Fibroblast of skin of left biceps (primary cell): ENCODE measurements around the gene TNP2.

Experiments
- DNase-seq, 2 experiments: peaks; one replicate each; pipeline ENCODE4 v3.0.0-alpha.2; 2013; ENCODE audit warnings: low read depth in 2 of 2

The TNP2 gene

DNA sequence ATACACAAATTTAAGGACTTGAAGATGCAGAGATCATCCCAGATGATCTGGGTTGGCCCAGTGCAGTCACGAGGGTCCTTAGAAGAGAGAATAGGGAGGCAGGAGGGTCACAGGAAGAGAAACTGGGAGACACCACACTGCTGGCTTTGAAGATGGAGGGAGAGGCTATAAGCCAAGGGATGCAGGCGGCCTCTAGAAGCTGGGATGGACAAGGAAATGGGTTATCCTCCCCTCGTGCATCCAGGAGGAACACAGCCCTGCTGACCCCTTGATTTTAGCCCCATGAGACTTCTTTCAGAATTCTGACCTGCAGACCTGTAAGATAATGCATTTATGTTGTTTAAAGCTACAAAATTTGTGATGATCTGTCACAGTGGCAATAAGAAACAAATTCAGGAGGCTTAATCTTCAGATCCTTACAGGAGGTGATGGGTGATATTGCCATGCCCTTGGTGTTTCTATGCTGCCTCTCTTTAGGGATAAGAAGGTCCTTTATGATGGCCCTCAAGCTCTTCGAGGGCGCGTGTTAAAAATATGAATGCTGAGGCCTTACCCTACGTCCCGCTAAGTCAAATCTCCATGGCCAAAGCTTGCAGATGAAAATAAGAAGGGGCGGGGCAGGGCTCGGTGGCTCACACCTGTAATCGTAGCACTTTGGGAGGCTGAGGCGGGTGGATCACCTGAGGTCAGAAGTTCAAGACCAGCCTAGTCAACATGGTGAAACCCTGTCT lies 8.6 kb upstream of the TNP2 start:
- no peak for DNase-seq

DNA sequence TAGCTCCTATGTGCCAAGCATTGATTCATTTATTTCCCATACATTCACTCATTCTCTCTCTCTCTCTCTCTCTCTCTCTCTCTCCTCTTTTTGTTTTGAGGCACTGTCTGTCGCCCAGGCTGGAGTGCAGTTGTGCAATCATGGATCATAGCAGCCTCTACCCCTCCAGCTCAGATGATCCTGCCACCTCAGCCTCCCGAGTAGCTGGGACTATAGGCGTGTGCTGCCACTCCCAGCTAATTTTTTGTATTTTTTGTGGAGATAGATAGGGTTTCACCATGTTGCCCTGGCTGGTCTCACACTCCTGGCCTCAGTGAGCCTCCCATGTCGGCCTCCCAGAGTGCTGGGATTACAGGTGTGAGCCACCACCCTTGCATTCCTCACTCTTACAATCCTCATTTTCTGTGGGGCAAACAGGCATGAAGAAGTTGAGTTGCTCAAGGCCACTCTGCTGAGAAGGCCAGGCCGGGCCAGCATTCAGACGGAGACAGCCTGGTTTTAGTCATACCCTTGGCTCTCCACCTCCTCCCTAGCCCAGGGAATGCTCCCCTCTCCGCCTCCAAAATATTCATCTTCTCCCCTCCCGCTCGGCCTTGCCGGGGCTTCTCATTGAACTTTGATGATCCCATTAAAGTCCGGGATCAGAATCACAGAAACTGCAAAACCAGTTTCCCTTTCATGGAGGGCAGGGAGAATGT lies 7.9 kb upstream of the TNP2 start:
- DNase-seq, result no peak

- DNase-seq, result no peak
These were observed 7.2 kb upstream of the TNP2 start, which contains the start of gene PRM2 for GRCh38 chr16:11276143-11276895. Gene PRM2, minus strand, starts transcription at chr16:11276480. Its CDS starts 110 bp downstream, at chr16:11276370.

- no peak for DNase-seq
These were observed 5.8 kb upstream of the TNP2 start for GRCh38 chr16:11274964-11275363.

DNA sequence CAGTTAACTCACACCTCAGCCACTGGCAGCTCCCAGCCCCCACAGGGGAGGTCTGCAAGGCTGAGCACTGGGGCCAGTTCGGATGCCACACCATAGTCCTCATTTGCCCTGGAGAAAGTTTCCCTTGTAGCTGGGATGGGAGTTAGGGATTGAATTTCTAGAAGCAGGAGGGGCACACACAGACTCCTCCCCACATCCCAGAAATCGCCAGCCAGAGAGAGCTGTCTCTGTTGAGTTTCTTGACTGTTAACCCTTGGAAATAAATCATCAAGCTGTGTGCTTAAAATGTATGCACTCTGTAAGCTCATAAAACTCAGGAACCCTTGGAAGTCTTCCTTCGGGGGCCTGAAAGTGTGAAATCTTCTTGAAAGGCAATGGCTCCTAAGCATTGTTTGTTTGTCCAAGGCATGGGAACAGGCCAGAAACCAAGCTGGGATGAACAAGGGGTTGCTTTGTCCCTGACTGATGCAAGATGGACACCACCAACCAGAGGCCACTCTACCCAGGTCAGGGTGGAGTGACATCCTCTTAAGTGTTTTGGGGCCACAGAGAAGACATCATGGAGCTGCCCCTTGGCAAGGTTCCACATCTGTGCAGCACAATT lies 4.7 kb upstream of the TNP2 start:
- no peak for DNase-seq

DNA sequence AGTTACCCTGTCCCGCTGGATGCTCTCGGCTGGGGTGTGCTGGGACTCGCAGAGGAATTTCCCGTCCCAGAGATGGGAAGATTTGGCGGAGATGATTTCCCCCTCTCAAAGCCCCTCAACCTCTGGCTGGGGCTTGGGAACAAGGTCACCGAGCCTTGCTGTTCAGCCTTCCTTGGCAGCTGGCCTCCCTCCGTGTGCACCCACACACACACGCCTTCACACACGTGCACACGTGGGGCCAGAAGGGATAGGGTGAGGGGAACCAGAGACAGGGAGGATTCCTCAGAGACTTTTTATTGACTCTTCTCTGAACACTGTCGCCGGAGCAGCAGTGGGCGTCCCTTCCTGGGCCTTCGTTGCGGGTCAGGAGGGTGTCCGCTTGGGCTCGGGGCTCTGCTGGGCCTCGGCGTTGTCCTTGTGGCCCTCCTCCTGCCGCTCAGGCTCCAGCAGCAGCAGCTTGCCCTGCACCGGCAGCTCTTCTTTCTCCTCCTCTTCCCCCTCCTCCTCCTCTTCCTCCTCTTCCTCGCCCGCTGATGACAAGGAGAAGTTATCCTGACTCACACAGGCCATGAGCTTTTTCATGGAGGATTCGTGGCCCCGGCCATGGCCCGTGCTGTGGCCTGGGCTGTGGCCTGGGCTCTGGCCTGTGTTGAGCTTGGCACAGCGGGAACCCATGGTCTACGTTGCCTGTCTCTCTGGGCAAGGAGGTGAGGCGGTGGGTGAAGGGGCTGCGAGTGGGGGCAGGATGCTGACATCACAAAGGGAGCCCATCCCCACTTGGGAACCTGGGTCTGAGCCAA lies 4.0 kb upstream of the TNP2 start, which contains the start of gene PRM3:
Gene PRM3, minus strand, starts transcription at position 709 of the 800 bp plus-strand sequence. Its CDS starts 34 bp downstream, at position 675.
- DNase-seq, result no peak

GRCh38 chr16:11272484-11272883 lies 3.4 kb upstream of the TNP2 start:
- DNase-seq, result no peak

DNA sequence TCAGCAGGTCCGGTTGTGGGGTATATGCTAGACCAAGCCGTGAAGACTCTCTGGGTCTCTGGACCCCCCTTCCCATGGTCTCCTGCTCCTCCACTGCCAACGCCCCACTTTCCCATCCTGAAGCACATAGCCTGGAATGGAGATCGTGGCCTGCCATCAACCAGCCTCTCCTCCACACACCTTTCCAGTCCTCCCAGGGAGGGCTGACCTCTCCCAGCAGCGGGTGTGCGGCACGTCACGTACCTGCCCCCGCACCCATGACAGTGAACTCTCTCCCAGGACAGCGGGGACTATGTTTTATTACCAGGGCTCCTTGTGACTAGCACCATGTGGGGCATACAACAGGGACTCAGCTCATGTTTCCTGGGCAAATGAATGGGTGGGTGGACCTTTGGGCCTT lies 2.5 kb upstream of the TNP2 start:
- DNase-seq, result no peak

GRCh38 chr16:11270602-11271162 lies 1.6 kb upstream of the TNP2 start:
- DNase-seq, result no peak

DNA sequence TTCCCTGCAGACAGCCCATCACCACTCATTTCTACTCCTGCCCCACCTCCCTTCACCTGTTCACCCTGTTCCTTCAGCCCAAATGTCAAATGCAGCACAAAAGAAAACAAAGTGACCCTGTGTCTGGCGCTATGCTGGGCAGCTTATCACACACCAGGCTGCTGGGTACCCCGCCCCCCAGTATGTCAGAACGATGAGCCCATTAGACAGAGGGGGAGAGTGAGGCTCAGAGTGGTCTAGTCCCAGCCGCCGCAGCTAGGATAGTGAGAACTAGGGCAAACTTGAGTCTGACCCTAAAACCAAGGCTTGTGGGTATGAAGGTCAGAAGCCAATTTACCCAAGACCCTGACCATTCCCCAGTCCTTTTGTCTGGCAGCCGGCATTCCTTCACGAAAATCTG lies 4.0 kb downstream of the TNP2 start:
- no peak for DNase-seq

DNA sequence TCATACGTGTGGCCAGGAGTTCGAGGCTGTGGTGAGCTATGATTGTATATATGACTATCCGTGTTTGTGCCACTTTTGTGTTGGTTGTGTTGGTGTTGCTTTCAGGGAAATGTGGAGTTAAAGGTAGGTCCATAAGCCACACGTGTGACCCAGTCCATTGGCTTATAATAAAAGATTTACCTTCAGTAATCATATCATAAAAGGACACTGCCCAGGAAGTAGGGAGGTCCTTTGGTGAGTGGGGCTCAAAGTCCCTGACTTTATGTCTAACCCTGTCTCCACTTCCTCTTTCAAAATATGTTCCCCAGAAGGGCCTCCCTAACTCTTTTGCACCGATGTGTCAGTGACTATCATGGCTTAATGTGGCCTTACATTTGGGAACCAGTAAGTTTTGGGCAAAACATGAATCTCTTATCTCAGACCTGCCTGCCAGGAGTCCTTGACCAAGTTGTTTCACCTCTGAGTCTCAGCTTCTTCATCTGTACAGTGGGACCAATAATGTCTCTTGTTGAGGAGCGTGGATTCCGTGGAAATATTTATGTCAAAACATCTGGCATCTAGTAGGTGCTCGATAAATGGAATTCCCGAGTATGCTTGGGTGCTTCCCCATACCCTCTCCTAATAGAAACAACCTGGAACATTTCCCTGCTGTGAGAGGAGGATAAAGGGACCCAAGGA lies 4.8 kb downstream of the TNP2 start:
- no peak for DNase-seq

GRCh38 chr16:11263737-11264136 lies 5.4 kb downstream of the TNP2 start:
- no peak for DNase-seq

GRCh38 chr16:11262915-11263314 lies 6.2 kb downstream of the TNP2 start:
- no peak for DNase-seq

GRCh38 chr16:11260596-11260966 lies 8.5 kb downstream of the TNP2 start:
- DNase-seq, result no peak

DNA sequence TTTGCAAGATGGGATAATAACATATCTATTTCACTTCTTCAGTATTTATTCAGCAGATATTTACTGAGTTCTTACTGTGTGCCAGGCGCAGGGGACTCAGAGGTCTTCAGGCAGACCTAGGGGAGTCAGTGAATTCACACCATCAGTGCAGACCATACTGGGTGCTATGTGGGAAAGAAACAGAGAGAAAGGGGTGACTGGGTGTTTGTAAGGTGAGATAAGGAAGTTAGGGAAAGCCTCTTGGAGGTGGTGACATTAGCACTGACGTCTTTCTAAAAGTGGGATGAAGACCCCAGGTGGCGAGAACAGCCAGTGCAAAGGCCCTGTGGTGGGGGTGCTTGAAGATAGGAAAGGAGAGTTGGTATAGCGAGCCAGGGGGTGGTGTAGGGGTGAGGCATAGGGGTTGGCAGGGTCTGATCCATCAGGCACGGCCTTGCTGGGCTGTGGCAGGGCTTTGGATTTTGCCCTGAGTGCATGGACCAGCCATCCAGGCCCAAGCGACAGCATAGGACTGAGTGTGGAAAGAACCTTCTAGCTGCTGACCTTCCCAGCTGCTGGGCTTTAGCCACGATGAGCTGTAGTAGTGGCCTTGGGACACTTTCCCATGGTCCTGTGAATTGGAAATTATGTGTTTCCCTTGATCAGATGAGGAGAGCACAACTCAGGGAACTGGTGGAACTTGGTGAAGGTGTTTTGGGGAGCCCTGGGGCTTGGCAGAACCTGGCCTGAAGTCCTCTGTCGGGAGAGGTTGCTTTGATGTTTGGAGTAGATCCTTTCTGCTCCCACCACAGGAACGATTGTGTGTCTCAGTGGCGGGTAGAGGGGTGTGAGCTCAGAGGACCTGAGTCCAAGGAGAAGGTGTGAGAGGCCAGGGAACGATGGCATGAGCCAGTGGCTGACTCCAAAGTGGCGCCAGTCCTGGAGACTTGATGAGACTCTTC lies 9.2 kb downstream of the TNP2 start:
- DNase-seq, result no peak

DNA sequence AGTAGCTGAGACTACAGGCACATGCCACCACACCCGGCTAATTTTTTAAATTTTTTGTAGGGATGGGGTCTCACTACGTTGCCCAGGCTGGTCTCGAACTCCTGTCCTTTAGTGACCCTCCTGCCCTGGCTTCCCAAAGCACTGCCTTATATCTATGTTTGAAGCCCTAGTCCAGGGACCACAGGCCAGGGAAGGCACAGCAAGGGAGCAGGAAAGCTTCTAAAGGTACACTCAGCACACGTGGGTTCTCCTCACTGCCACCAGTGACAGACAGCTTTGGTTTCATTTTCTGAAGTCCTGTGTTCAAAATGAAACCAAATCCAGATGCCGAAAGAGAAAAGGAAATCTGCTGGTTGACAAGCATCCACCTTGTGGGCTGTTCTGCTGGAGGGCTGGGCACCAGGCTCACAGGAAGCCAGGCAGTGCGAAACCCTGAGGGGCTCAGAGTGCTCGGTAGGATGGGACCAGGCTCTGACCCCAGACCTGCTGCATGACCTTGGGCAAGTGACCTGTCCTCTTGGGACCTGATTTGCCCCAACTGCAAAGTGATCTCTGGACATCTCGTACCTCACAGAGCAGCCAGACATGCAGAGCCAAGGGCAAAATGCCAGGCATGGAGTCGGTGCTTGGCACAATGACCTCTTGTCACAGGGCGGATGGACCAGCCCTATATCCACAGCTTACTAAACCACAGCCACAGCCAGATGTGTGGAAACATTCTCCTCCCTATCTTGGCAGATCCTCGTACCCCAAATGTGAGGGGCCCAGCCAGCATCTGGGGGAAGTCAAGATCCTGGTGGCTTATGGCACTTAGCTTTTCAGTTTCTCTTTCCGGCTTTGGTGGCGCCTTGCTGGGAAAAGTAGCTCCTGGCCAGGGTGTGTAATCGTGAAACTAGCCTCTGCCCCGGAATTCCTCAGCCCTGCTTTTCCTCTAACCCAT lies 10.3 kb downstream of the TNP2 start:
- DNase-seq, result no peak

GRCh38 chr16:11257131-11257938 lies 11.8 kb downstream of the TNP2 start:
- peak; percentile 42 to 44 for DNase-seq
